Measurements from ENCODE around the gene CORO6.

- peak; percentile 96 for TF ChIP-seq CTCF (IDR thresholded peaks at IDR 0.05; ENCODE audit: low read length)
- no peak for TF ChIP-seq EZH2 (IDR thresholded peaks at IDR 0.05; ENCODE audit: borderline replicate concordance, low read length)
Measured at GRCh38 chr17:29617125-29617480, 5.6 kb downstream of the CORO6 start.

Measured in OCI-LY1 (cell line).